Natural killer cell (primary cell): ENCODE measurements around the gene C10orf53. TPM values are rescaled to one million over a fixed set of nuclear protein-coding genes. Genes with fewer than 3 reads are reported as not detected.

Experiments used
- ATAC-seq, 3 donors: fragments of 150-1000 bp in 2 of 3; fragments of 200-7000 bp in 1 of 3; cut with Tn5 transposase; 1 replicate in 1 of 3; 2 replicates in 2 of 3; pipeline ENCODE4 v1.10.0; 2021; ENCODE audit warnings: mild to moderate bottlenecking in 2 of 3, moderate library complexity in 2 of 3
- DNase-seq, 2 donors: peaks; one replicate each; pipeline versions ENCODE4 v3.0.0 to v3.0.0-alpha.2; 2013 to 2021; ENCODE audit warnings: mixed read lengths in 1 of 2
- H3K27ac ChIP-seq: one replicate; pipeline ENCODE4 v1.5.1; 2013; ENCODE audit warnings: mild to moderate bottlenecking, low read length
- H3K27me3 ChIP-seq: one replicate; pipeline ENCODE4 v1.6.1; 2013; ENCODE audit warnings: low read length; ENCODE audit not compliant: control insufficient read depth, insufficient read depth
- H3K36me3 ChIP-seq: one replicate; pipeline ENCODE4 v1.6.1; 2013; ENCODE audit warnings: low read length; ENCODE audit not compliant: control insufficient read depth, insufficient read depth
- H3K4me1 ChIP-seq: one replicate; pipeline ENCODE4 v1.6.1; 2013; ENCODE audit warnings: low read length; ENCODE audit not compliant: control insufficient read depth, insufficient read depth
- H3K4me3 ChIP-seq: one replicate; pipeline ENCODE4 v1.5.1; 2013; ENCODE audit warnings: low read length
- H3K9me3 ChIP-seq: one replicate; pipeline ENCODE4 v1.6.1; 2013; ENCODE audit warnings: low read length; ENCODE audit not compliant: control insufficient read depth, insufficient read depth
- H3K27ac Mint-ChIP-seq, 2 donors: one replicate each; pipeline ENCODE4 v1.8.0; 2022; ENCODE audit warnings: mild to moderate bottlenecking in 2 of 2, mixed read lengths in 2 of 2, moderate library complexity in 1 of 2
- H3K27me3 Mint-ChIP-seq, 2 donors: one replicate each; pipeline ENCODE4 v1.8.0; 2022; ENCODE audit warnings: low read depth in 2 of 2, mixed read lengths in 2 of 2
- H3K36me3 Mint-ChIP-seq: one replicate; pipeline ENCODE4 v1.8.0; 2022; ENCODE audit warnings: mixed read lengths
- H3K4me1 Mint-ChIP-seq, 2 donors: one replicate each; pipeline ENCODE4 v1.8.0; 2022; ENCODE audit warnings: mixed read lengths in 2 of 2
- H3K4me3 Mint-ChIP-seq: one replicate; pipeline ENCODE4 v1.8.0; 2022; ENCODE audit warnings: mild to moderate bottlenecking, moderate library complexity, mixed read lengths
- H3K9me3 Mint-ChIP-seq, 2 donors: one replicate each; pipeline ENCODE4 v1.8.0; 2022; ENCODE audit warnings: mixed read lengths in 2 of 2
- CTCF ChIP-seq: fragments of 200-600 bp; IDR thresholded peaks from one replicate; pipeline ENCODE4 v1.8.0; 2022; ENCODE audit warnings: antibody characterized with exemption
- WGBS: methylation state at CpG from one replicate; pipeline ENCODE4 v1.1.7; 2013; ENCODE audit warnings: missing lambda C conversion rate; ENCODE audit not compliant: insufficient coverage; 5-methylcytosine and 5-hydroxymethylcytosine counted together
- intact Hi-C: fragments of 100-400 bp; cut with micrococcal nuclease; formaldehyde crosslinking; loops from one replicate; pipeline ENCODE4 v1.14.2; 2022
- total RNA-seq, 4 donors: library from RNA; stranded (reverse); fragments of 120-200 nt in 1 of 4; gene quantifications; one replicate each; pipeline versions ENCODE4 v1.2.3 to v1.2.4, GENCODE V29; 2013 to 2022

Gene C10orf53
- total RNA-seq, 3 donors from 2014 or later (not counting 1 experiment from before 2014, with no cell fraction given) = not detected

- H3K9me3 ChIP-seq = no peaks in the 10 kb centered on the region
- no peak overlapping the region for H3K4me3 ChIP-seq
- H3K27ac ChIP-seq = no peak overlapping the region
- peaks cover 9% of the 10 kb centered on the region for H3K4me1 ChIP-seq
- H3K27me3 ChIP-seq = peaks cover 2% of the 10 kb centered on the region
- TF ChIP-seq CTCF = no peak
- Mint-ChIP-seq H3K4me3 (no peak overlapping the region), H3K27me3 (peaks cover 12 to 24% of the 10 kb centered on the region in 2 donors), H3K27ac (no peak overlapping the region), H3K36me3 (no peaks in the 10 kb centered on the region), H3K4me1 (peaks cover 0 to 13% of the 10 kb centered on the region in 2 donors), H3K9me3 (peaks cover 0 to 2% of the 10 kb centered on the region in 2 donors)
- H3K36me3 ChIP-seq = no peaks in the 10 kb centered on the region
- intact Hi-C loops = no loop called here
- ATAC-seq = no peak
- DNase-seq = no peak
- 87% methylated on average over 11 of the region's 11 CpGs for WGBS
Observed at GRCh38 chr10:49653273-49653929, 26.1 kb upstream of the C10orf53 start.

- H3K36me3 ChIP-seq = no peaks in the 10 kb centered on the region
- no peak for DNase-seq
Observed at GRCh38 chr10:49654036-49654693, 25.3 kb upstream of the C10orf53 start.

GRCh38 chr10:49655099-49655498, 24.4 kb upstream of the C10orf53 start:
- Mint-ChIP-seq H3K4me1 (peaks cover 0 to 4% of the 10 kb centered on the region in 2 donors), H3K27ac (no peak overlapping the region), H3K27me3 (peaks cover 17 to 33% of the 10 kb centered on the region in 2 donors), H3K36me3 (peaks cover 16% of the 10 kb centered on the region), H3K9me3 (peaks cover 5 to 11% of the 10 kb centered on the region in 2 donors), H3K4me3 (no peak overlapping the region)
- no peak overlapping the region for H3K27ac ChIP-seq
- H3K9me3 ChIP-seq = no peaks in the 10 kb centered on the region
- no peak for ATAC-seq
- intact Hi-C loops = no loop called here
- DNase-seq = no peak
- no peak for TF ChIP-seq CTCF
- no peak overlapping the region for H3K4me3 ChIP-seq
- peaks cover 9% of the 10 kb centered on the region for H3K4me1 ChIP-seq
- WGBS = 58% methylated on average over 18 of the region's 18 CpGs
- peaks cover 2% of the 10 kb centered on the region for H3K27me3 ChIP-seq
- H3K36me3 ChIP-seq = no peaks in the 10 kb centered on the region

More at GRCh38 chr10:49654036-49654693, 25.3 kb upstream of the C10orf53 start:
- H3K27ac ChIP-seq = no peak overlapping the region
- Mint-ChIP-seq H3K4me3 (no peak overlapping the region), H3K27me3 (peaks cover 13 to 32% of the 10 kb centered on the region in 2 donors), H3K27ac (no peak overlapping the region), H3K36me3 (peaks cover 7% of the 10 kb centered on the region), H3K9me3 (peaks cover 4 to 6% of the 10 kb centered on the region in 2 donors), H3K4me1 (peaks cover 0 to 8% of the 10 kb centered on the region in 2 donors)
- no peak for TF ChIP-seq CTCF
- ATAC-seq = no peak
- no peaks in the 10 kb centered on the region for H3K9me3 ChIP-seq
- intact Hi-C loops = no loop called here
- peaks cover 9% of the 10 kb centered on the region for H3K4me1 ChIP-seq
- 60% methylated on average over 5 of the region's 5 CpGs for WGBS
- H3K27me3 ChIP-seq = peaks cover 2% of the 10 kb centered on the region
- H3K4me3 ChIP-seq = no peak overlapping the region
